KOPT-K1 (cell line): ENCODE measurements around the gene SGMS2.

Experiments
- H3K27ac ChIP-seq: fragments of 200-600 bp; sonication (generic); 2 replicates; pipeline ENCODE4 v1.5.1; 2016; ENCODE audit warnings: antibody characterized with exemption, mild to moderate bottlenecking, low read depth, low read length; ENCODE audit not compliant: poor library complexity, severe bottlenecking
- H3K36me3 ChIP-seq: fragments of 200-600 bp; sonication (generic); 2 replicates; pipeline ENCODE4 v1.5.1; 2017; ENCODE audit warnings: antibody characterized with exemption, mild to moderate bottlenecking, low read length, moderate library complexity; ENCODE audit not compliant: insufficient read depth
- H3K9me3 ChIP-seq: fragments of 200-600 bp; sonication (generic); 2 replicates; pipeline ENCODE4 v1.5.1; 2017; ENCODE audit warnings: antibody characterized with exemption, low read length, mild to moderate bottlenecking; ENCODE audit not compliant: insufficient read depth, poor library complexity, severe bottlenecking

SGMS2 gene

GRCh38 chr4:107824350-107825071 is at the start of gene SGMS2:
TSS of gene SGMS2 (plus strand) at chr4:107824932. CDS start at chr4:107895554, 70,622 bp downstream.
- Histone ChIP-seq H3K27ac (no peak within 1 kb of the TSS), H3K36me3 (no peaks in the 10 kb centered on the region)

GRCh38 chr4:107777890-107778289 is 46.8 kb upstream of the SGMS2 start:
- no peak overlapping the region for H3K27ac ChIP-seq
- H3K9me3 ChIP-seq = peaks cover 21% of the 10 kb centered on the region
- no peaks in the 10 kb centered on the region for H3K36me3 ChIP-seq

More at GRCh38 chr4:107824350-107825071, at the start of gene SGMS2:
- H3K9me3 ChIP-seq = no peaks in the 10 kb centered on the region

- H3K9me3 ChIP-seq = peaks cover 21% of the 10 kb centered on the region
- no peaks in the 10 kb centered on the region for H3K36me3 ChIP-seq
- H3K27ac ChIP-seq = no peak overlapping the region
These were observed 45.8 kb upstream of the SGMS2 start for GRCh38 chr4:107778784-107779530.

- H3K9me3 ChIP-seq = peaks cover 21% of the 10 kb centered on the region
These were observed 44.1 kb upstream of the SGMS2 start for GRCh38 chr4:107780665-107781064.

GRCh38 chr4:107791902-107792301 is 32.8 kb upstream of the SGMS2 start:
- H3K36me3 ChIP-seq = no peaks in the 10 kb centered on the region
- H3K9me3 ChIP-seq = peaks cover 17% of the 10 kb centered on the region
- H3K27ac ChIP-seq = no peak overlapping the region

More at GRCh38 chr4:107780665-107781064, 44.1 kb upstream of the SGMS2 start:
- H3K36me3 ChIP-seq = no peaks in the 10 kb centered on the region
- no peak overlapping the region for H3K27ac ChIP-seq

- Histone ChIP-seq H3K27ac (no peak overlapping the region), H3K36me3 (no peaks in the 10 kb centered on the region), H3K9me3 (peaks cover 15% of the 10 kb centered on the region)
These were observed 32.0 kb upstream of the SGMS2 start for GRCh38 chr4:107792711-107793110.

- no peak overlapping the region for H3K27ac ChIP-seq
These were observed 30.7 kb upstream of the SGMS2 start for GRCh38 chr4:107793996-107794395.

GRCh38 chr4:107799669-107800450 is 24.9 kb upstream of the SGMS2 start:
- H3K9me3 ChIP-seq = no peaks in the 10 kb centered on the region
- H3K27ac ChIP-seq = no peak overlapping the region
- H3K36me3 ChIP-seq = no peaks in the 10 kb centered on the region

More at GRCh38 chr4:107793996-107794395, 30.7 kb upstream of the SGMS2 start:
- Histone ChIP-seq H3K9me3 (peaks cover 2% of the 10 kb centered on the region), H3K36me3 (no peaks in the 10 kb centered on the region)

- Histone ChIP-seq H3K27ac (no peak overlapping the region), H3K9me3 (no peaks in the 10 kb centered on the region), H3K36me3 (no peaks in the 10 kb centered on the region)
These were observed 24.0 kb upstream of the SGMS2 start for GRCh38 chr4:107800706-107801105.

- H3K9me3 ChIP-seq = no peaks in the 10 kb centered on the region
- H3K27ac ChIP-seq = no peak overlapping the region
These were observed 22.9 kb upstream of the SGMS2 start for GRCh38 chr4:107801766-107802211.

GRCh38 chr4:107804956-107805355 is 19.8 kb upstream of the SGMS2 start:
- Histone ChIP-seq H3K9me3 (no peaks in the 10 kb centered on the region), H3K27ac (no peak overlapping the region), H3K36me3 (no peaks in the 10 kb centered on the region)

More at GRCh38 chr4:107801766-107802211, 22.9 kb upstream of the SGMS2 start:
- H3K36me3 ChIP-seq = no peaks in the 10 kb centered on the region

- no peak overlapping the region for H3K27ac ChIP-seq
- H3K36me3 ChIP-seq = no peaks in the 10 kb centered on the region
- H3K9me3 ChIP-seq = no peaks in the 10 kb centered on the region
These were observed 18.5 kb upstream of the SGMS2 start for GRCh38 chr4:107806196-107806595.

- H3K27ac ChIP-seq = no peak overlapping the region
- H3K9me3 ChIP-seq = no peaks in the 10 kb centered on the region
- no peaks in the 10 kb centered on the region for H3K36me3 ChIP-seq
These were observed 16.2 kb upstream of the SGMS2 start for GRCh38 chr4:107808572-107808971.

- Histone ChIP-seq H3K36me3 (no peaks in the 10 kb centered on the region), H3K27ac (no peak overlapping the region)
These were observed 15.5 kb upstream of the SGMS2 start for GRCh38 chr4:107809210-107809609.

GRCh38 chr4:107814758-107815157 is 10.0 kb upstream of the SGMS2 start:
- Histone ChIP-seq H3K9me3 (no peaks in the 10 kb centered on the region), H3K36me3 (no peaks in the 10 kb centered on the region), H3K27ac (no peak overlapping the region)

More at GRCh38 chr4:107809210-107809609, 15.5 kb upstream of the SGMS2 start:
- H3K9me3 ChIP-seq = no peaks in the 10 kb centered on the region
